ENCODE results near the gene PTPRT. TPM values are rescaled to one million over a fixed set of nuclear protein-coding genes. Genes with fewer than 3 reads are reported as not detected.

Gene PTPRT
- total RNA-seq, 1 donor from 2014 or later: not detected

DNA sequence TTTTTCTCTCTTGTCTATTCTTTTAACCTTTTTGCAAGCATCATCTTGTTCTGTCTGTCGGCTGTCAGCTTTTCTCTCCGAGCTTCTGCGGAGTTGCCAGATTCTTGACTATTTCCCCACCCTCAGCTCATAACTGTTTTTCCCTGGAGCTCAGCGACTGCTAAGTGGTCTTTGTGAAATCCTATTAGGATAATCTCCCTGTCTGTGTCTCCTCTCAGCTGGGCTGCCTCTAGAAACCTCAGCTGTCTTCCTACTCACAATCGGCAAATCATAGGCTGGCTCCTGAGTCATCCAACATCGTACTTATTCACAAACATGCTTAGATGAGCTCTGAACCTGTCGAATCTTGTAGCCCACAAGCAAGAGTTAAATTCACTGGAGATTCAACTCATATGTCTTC is 332.3 kb downstream of the PTPRT start:
- Mint-ChIP-seq H3K4me1 (ENCODE audit: unreplicated experiment) (no peaks in the 10 kb centered on the region), H3K4me3 (ENCODE audit: unreplicated experiment) (no peak overlapping the region), H3K27ac (ENCODE audit: unreplicated experiment) (no peak overlapping the region), H3K9me3 (ENCODE audit: unreplicated experiment) (peaks cover 45% of the 10 kb centered on the region), H3K27me3 (ENCODE audit: unreplicated experiment) (no peaks in the 10 kb centered on the region), H3K36me3 (ENCODE audit: unreplicated experiment) (no peaks in the 10 kb centered on the region)
- no peak for TF ChIP-seq CTCF (IDR thresholded peaks at IDR 0.05)
- no peak for DNase-seq (ENCODE audit: extremely low spot score, unreplicated experiment)

- TF ChIP-seq CTCF (IDR thresholded peaks at IDR 0.05): no peak
- H3K36me3 Mint-ChIP-seq (ENCODE audit: unreplicated experiment): no peaks in the 10 kb centered on the region
- no peaks in the 10 kb centered on the region for H3K27me3 Mint-ChIP-seq (ENCODE audit: unreplicated experiment)
- no peaks in the 10 kb centered on the region for H3K4me1 Mint-ChIP-seq (ENCODE audit: unreplicated experiment)
- no peak overlapping the region for H3K27ac Mint-ChIP-seq (ENCODE audit: unreplicated experiment)
- DNase-seq (ENCODE audit: extremely low spot score, unreplicated experiment): no peak
- H3K4me3 Mint-ChIP-seq (ENCODE audit: unreplicated experiment): no peak overlapping the region
- H3K9me3 Mint-ChIP-seq (ENCODE audit: unreplicated experiment): peaks cover 50% of the 10 kb centered on the region
These were observed 333.8 kb downstream of the PTPRT start for GRCh38 chr20:42855896-42856295.

- H3K4me1 Mint-ChIP-seq (ENCODE audit: unreplicated experiment): no peaks in the 10 kb centered on the region
- H3K4me3 Mint-ChIP-seq (ENCODE audit: unreplicated experiment): no peak overlapping the region
- H3K27me3 Mint-ChIP-seq (ENCODE audit: unreplicated experiment): no peaks in the 10 kb centered on the region
- no peak overlapping the region for H3K27ac Mint-ChIP-seq (ENCODE audit: unreplicated experiment)
- DNase-seq (ENCODE audit: extremely low spot score, unreplicated experiment): no peak
- H3K9me3 Mint-ChIP-seq (ENCODE audit: unreplicated experiment): peaks cover 53% of the 10 kb centered on the region
- TF ChIP-seq CTCF (IDR thresholded peaks at IDR 0.05): no peak
- H3K36me3 Mint-ChIP-seq (ENCODE audit: unreplicated experiment): no peaks in the 10 kb centered on the region
These were observed 337.0 kb downstream of the PTPRT start for GRCh38 chr20:42852691-42853090.

DNA sequence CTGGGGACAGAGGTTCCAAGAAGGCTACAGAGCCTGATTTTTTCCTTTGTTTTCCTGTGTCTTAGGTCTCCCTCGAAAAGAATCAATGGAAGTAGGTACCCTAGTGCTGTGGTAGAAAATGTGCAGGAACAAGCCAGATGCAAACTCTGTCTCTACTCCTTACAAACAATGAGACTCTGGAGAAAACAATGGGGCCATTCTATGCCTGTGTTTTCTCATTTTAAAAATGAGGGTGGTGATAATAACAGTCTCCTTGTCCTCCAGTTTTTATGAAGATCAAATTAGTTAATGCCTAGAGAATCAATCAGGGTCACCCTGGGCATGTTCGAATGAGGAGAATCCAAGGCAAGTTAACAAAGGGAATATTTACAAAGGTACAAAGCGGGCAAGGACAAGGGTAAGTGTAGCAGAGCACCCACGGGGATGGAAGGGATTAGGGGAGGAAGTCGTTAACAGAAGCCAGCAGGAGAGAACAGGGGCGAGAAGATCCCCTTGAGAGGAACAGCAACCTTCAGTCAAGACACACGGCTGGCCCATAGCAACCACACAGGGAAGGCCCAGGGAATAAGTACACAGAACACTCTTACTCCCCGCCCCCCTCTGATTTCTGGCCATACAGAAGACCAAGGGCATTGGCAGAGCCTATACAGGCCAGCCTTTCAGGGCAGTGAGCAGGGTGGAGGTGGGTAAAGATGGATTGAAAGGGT is 342.8 kb downstream of the PTPRT start:
- H3K36me3 Mint-ChIP-seq (ENCODE audit: unreplicated experiment): no peaks in the 10 kb centered on the region
- no peak overlapping the region for H3K4me3 Mint-ChIP-seq (ENCODE audit: unreplicated experiment)
- no peak overlapping the region for H3K27ac Mint-ChIP-seq (ENCODE audit: unreplicated experiment)
- peaks cover 47% of the 10 kb centered on the region for H3K9me3 Mint-ChIP-seq (ENCODE audit: unreplicated experiment)
- TF ChIP-seq CTCF (IDR thresholded peaks at IDR 0.05): no peak
- no peaks in the 10 kb centered on the region for H3K4me1 Mint-ChIP-seq (ENCODE audit: unreplicated experiment)
- H3K27me3 Mint-ChIP-seq (ENCODE audit: unreplicated experiment): no peaks in the 10 kb centered on the region
- DNase-seq (ENCODE audit: extremely low spot score, unreplicated experiment): no peak

DNA sequence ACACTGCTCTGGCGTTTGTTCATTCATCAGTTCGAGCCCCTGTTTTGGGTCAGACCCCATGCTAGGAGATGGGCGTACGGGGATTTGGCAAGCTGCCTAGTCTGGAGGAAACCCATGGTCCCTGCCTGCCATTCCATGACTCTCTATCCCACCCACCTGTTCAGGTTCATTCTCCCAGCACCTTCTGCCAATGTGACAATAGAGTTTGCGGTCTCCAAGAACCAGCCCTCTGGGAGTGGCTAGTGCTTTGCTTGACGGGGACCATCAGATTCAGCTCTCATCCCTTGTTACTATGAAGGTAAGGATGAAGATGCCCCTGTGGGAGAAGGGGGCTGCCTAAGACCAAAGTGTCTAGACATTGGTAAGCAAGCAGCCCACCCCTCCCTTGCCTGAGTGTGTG is 345.0 kb downstream of the PTPRT start:
- Mint-ChIP-seq H3K36me3 (ENCODE audit: unreplicated experiment) (no peaks in the 10 kb centered on the region), H3K4me3 (ENCODE audit: unreplicated experiment) (no peak overlapping the region), H3K9me3 (ENCODE audit: unreplicated experiment) (peaks cover 43% of the 10 kb centered on the region), H3K4me1 (ENCODE audit: unreplicated experiment) (no peaks in the 10 kb centered on the region), H3K27me3 (ENCODE audit: unreplicated experiment) (no peaks in the 10 kb centered on the region), H3K27ac (ENCODE audit: unreplicated experiment) (no peak overlapping the region)
- no peak for DNase-seq (ENCODE audit: extremely low spot score, unreplicated experiment)
- no peak for TF ChIP-seq CTCF (IDR thresholded peaks at IDR 0.05)
